GM12873 (cell line): Measurements from ENCODE around the gene MSH6.

Experiments used
- TF ChIP-seq, protein P1 (sequence below): IDR thresholded peaks from 2 replicates; pipeline ENCODE4 v1.5.1; 2012; ENCODE audit warnings: low read depth, mild to moderate bottlenecking, moderate library complexity, low read length, control low read depth; ENCODE audit not compliant: insufficient read depth; ENCODE audit errors: missing control alignments

MSH6 gene, protein sequence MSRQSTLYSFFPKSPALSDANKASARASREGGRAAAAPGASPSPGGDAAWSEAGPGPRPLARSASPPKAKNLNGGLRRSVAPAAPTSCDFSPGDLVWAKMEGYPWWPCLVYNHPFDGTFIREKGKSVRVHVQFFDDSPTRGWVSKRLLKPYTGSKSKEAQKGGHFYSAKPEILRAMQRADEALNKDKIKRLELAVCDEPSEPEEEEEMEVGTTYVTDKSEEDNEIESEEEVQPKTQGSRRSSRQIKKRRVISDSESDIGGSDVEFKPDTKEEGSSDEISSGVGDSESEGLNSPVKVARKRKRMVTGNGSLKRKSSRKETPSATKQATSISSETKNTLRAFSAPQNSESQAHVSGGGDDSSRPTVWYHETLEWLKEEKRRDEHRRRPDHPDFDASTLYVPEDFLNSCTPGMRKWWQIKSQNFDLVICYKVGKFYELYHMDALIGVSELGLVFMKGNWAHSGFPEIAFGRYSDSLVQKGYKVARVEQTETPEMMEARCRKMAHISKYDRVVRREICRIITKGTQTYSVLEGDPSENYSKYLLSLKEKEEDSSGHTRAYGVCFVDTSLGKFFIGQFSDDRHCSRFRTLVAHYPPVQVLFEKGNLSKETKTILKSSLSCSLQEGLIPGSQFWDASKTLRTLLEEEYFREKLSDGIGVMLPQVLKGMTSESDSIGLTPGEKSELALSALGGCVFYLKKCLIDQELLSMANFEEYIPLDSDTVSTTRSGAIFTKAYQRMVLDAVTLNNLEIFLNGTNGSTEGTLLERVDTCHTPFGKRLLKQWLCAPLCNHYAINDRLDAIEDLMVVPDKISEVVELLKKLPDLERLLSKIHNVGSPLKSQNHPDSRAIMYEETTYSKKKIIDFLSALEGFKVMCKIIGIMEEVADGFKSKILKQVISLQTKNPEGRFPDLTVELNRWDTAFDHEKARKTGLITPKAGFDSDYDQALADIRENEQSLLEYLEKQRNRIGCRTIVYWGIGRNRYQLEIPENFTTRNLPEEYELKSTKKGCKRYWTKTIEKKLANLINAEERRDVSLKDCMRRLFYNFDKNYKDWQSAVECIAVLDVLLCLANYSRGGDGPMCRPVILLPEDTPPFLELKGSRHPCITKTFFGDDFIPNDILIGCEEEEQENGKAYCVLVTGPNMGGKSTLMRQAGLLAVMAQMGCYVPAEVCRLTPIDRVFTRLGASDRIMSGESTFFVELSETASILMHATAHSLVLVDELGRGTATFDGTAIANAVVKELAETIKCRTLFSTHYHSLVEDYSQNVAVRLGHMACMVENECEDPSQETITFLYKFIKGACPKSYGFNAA (N-terminal part only)

DNA sequence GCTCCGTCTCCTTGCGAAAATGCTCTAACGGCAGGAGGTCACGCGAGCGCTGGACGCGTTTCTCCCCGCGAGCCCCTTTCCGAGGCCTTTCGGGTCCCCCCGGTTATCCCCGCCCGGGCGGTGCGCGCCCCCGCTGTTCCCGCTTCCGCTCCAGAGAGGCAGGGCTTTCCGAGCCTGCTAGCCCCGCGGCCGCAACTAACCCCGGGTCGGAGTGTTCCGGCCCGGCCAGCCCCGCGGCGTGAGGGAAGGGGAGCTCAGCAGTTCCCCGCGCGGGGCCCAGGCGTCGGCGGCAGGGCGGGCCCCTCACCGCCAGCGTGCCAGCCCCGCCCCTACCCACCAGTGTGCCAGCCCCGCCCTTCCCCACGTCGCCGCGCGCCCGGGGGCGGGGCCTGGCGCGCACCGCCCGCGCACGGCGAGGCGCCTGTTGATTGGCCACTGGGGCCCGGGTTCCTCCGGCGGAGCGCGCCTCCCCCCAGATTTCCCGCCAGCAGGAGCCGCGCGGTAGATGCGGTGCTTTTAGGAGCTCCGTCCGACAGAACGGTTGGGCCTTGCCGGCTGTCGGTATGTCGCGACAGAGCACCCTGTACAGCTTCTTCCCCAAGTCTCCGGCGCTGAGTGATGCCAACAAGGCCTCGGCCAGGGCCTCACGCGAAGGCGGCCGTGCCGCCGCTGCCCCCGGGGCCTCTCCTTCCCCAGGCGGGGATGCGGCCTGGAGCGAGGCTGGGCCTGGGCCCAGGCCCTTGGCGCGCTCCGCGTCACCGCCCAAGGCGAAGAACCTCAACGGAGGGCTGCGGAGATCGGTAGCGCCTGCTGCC is at the start of gene MSH6:
Gene MSH6 (plus strand): TSS at position 475 of the 815 bp plus-strand sequence. CDS start 89 bp downstream, at position 564.
- TF ChIP-seq, protein P1, sequence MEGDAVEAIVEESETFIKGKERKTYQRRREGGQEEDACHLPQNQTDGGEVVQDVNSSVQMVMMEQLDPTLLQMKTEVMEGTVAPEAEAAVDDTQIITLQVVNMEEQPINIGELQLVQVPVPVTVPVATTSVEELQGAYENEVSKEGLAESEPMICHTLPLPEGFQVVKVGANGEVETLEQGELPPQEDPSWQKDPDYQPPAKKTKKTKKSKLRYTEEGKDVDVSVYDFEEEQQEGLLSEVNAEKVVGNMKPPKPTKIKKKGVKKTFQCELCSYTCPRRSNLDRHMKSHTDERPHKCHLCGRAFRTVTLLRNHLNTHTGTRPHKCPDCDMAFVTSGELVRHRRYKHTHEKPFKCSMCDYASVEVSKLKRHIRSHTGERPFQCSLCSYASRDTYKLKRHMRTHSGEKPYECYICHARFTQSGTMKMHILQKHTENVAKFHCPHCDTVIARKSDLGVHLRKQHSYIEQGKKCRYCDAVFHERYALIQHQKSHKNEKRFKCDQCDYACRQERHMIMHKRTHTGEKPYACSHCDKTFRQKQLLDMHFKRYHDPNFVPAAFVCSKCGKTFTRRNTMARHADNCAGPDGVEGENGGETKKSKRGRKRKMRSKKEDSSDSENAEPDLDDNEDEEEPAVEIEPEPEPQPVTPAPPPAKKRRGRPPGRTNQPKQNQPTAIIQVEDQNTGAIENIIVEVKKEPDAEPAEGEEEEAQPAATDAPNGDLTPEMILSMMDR, result no peak

DNA sequence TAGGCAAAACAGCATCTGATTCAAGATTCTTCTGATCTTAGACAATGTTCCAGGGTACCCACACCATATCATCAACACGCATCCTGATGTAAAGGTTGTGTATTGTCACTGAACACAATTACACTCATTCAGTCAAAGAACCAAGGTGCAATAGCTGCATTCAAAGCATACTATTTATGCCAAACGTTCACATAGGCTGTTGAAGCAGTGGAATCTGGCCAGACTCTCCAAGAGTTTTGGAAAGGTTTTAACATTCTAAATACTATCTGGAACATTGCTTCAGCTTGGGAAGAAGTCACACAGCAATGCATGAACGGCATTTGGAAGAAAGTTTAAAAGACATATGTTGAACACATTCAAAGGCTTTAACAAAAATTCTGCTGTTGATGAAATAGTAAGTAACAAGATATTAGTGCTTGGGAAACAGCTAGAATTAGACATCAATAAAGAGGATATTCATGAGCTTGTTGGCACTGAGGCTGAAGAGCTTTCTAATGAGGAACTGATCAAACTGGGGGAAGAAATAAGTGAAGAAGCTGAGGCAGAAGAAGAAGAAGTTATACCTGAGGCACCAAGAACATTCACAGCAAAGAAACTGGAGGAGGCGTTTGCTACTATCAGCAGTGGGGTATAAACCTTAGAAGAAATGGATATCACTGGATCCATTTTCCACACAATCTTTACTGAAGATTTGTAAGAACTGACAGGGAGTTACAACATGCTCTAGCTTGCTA is 47.6 kb upstream of the MSH6 start:
- TF ChIP-seq, protein P1, result no peak

DNA sequence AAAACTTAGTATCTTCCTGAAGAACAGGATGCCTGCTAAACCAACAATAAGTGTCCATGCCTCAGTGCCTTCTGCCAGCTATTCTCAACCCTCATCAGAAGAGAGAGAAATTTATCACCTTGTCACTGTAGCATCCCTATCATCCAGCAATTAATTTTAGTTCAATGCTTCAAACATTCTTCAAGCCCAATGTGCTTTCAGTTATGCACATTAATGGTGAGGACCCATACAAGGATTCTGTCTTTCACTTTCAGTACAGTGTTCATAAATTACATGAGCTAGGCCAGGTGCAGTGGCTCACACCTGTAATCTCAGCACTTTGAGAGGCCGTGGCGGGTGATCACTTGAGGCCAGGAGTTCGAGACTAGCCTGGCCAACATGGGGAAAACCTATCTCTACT is 47.0 kb upstream of the MSH6 start:
- TF ChIP-seq, protein P1, result no peak

DNA sequence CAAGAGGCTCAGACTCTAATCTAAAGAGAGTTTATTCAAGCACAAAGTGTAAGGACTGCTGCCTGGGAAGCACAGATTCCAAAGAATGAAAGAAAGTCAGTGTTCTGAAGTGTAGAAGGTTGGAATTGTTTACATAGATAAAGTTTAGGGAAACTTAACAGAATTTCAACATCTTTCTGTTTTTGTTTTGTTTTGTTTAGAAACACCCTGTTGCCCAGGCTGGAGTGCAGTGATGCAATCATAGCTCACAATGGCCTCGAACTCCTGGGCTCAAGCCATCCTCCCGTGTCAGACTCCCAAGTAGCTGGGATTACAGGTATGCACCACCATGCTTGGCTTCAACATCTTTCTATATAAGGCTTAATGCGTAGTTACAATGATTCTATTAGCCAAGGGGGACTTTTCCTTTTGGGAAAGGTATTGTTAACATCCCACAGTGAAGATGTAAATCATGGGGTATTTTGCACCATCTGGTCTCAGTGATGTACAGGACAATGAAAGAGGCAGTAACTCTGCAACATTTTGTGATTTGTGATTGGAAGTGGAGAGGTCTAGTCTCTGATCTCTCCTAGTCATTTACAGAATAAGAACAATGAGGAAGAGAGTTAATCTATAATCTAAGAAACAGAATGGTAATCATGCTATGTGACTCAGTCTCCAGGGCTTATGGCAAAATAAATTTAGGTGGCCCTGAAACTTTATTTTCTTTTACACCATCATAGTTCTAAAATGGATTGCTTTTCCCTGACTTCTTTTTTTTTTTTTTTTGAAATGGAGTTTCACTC is 45.6 kb upstream of the MSH6 start:
- TF ChIP-seq, protein P1, result no peak

DNA sequence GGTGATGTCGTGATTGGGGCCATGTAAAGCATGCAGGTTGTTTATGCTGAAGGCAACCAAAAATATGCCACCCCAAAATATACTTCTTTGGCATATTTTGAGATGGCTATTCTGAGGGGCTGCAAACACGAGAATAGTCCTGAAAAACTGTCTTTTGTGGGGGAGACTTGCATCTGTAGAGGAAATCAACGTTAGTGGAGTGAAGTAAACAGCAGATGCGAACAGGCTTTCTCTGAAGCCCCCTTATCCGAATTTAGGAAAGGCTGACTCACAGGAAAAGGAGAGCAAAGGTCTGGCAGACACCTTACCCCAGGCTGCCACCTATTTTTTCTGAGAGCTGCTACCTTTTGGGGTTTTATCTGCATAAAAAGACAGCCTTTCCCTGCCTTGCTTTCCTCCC is 44.6 kb upstream of the MSH6 start:
- TF ChIP-seq, protein P1, result no peak
